ENCODE data around the gene CLDND2. TPM values are rescaled to one million over a fixed set of nuclear protein-coding genes. Genes with fewer than 3 reads are reported as not detected.

The CLDND2 gene
- total and polyA plus RNA-seq, 2 donors (not counting 1 experiment from before 2014, with no cell fraction given): not detected

GRCh38 chr19:51317376-51317775, 51.4 kb downstream of the CLDND2 start:
- no peaks in the 10 kb centered on the region for H3K27me3 ChIP-seq (ENCODE audit: control insufficient read depth, insufficient read depth, low read length)
- no peak overlapping the region for H2AFZ ChIP-seq (ENCODE audit: low read length)
- no peak for TF ChIP-seq CTCF (conservative IDR thresholded peaks at IDR 0.05 in 1 of 2, IDR thresholded peaks at IDR 0.05 in 1 of 2; ENCODE audit: low read depth in 1 of 2, low read length in 2 of 2)
- no peak for TF ChIP-seq EZH2 (IDR thresholded peaks at IDR 0.05; ENCODE audit: low read length, missing control alignments)
- DNase-seq (ENCODE audit: low read depth in 2 of 2): no peak
- no peaks in the 10 kb centered on the region for H3K4me1 ChIP-seq (ENCODE audit: control insufficient read depth, extremely low read depth, insufficient read depth, low read length)
- H3K4me3 ChIP-seq (replicated peaks in 1 of 4; ENCODE audit: control extremely low read depth in 1 of 4, insufficient read depth in 1 of 4, low read depth in 3 of 4, low read length in 4 of 4): no peak overlapping the region
- no peak overlapping the region for H3K4me2 ChIP-seq (ENCODE audit: extremely low read depth, insufficient read depth, low read length)
- H3K36me3 ChIP-seq (ENCODE audit: control insufficient read depth, insufficient read depth, low read length): no peaks in the 10 kb centered on the region
- no peak overlapping the region for H3K9ac ChIP-seq (ENCODE audit: insufficient read depth, low read length)
- H4K20me1 ChIP-seq (ENCODE audit: control insufficient read depth, extremely low read depth, insufficient read depth, low read length): no peaks in the 10 kb centered on the region
- H3K27ac ChIP-seq (ENCODE audit: insufficient read depth, low read length): no peak overlapping the region
- H3K79me2 ChIP-seq (ENCODE audit: control insufficient read depth, insufficient read depth, low read length): no peaks in the 10 kb centered on the region
- no peaks in the 10 kb centered on the region for H3K9me3 ChIP-seq (ENCODE audit: control insufficient read depth, insufficient read depth, low read depth, low read length)

Other genes with a start within 250 kb of the CLDND2 start
- gene SIGLEC9, start 244.1 kb downstream of the CLDND2 start, total RNA-seq: not detected in 2 replicates
- gene SIGLEC9, start 244.1 kb downstream of the CLDND2 start, polyA plus RNA-seq: not detected in 2 replicates
- not detected in 2 replicates for gene SIGLEC7, start 226.7 kb downstream of the CLDND2 start, total RNA-seq
- gene SIGLEC7, start 226.7 kb downstream of the CLDND2 start, polyA plus RNA-seq: not detected in 2 replicates
- not detected in 2 replicates for gene CD33, start 143.9 kb downstream of the CLDND2 start, total RNA-seq
- gene CD33, start 143.9 kb downstream of the CLDND2 start, polyA plus RNA-seq: not detected in 2 replicates
- not detected in 2 replicates for gene SIGLECL1, start 117.9 kb downstream of the CLDND2 start, total RNA-seq
- gene SIGLECL1, start 117.9 kb downstream of the CLDND2 start, polyA plus RNA-seq: not detected in 2 replicates
- gene IGLON5, start 57.4 kb downstream of the CLDND2 start, total RNA-seq: not detected in 2 replicates
- gene IGLON5, start 57.4 kb downstream of the CLDND2 start, polyA plus RNA-seq: not detected in 2 replicates
- gene VSIG10L, start 26.9 kb downstream of the CLDND2 start, total RNA-seq: 0.26 and 0.33 TPM in 2 replicates
- 0.66 and 0.82 TPM in 2 replicates for gene VSIG10L, start 26.9 kb downstream of the CLDND2 start, polyA plus RNA-seq
- 71.7 and 123 TPM in 2 replicates for gene ETFB, start 2.6 kb downstream of the CLDND2 start, total RNA-seq
- gene ETFB, start 2.6 kb downstream of the CLDND2 start, polyA plus RNA-seq: 84.4 and 101 TPM in 2 replicates
- gene NKG7, start 3.7 kb upstream of the CLDND2 start, total RNA-seq: not detected in 2 replicates
- gene NKG7, start 3.7 kb upstream of the CLDND2 start, polyA plus RNA-seq: not detected in 2 replicates
- gene LIM2, start 19.0 kb upstream of the CLDND2 start, total RNA-seq: not detected in 2 replicates
- gene LIM2, start 19.0 kb upstream of the CLDND2 start, polyA plus RNA-seq: not detected in 2 replicates
- not detected in 2 replicates for gene C19orf84, start 21.6 kb upstream of the CLDND2 start, total RNA-seq
- gene C19orf84, start 21.6 kb upstream of the CLDND2 start, polyA plus RNA-seq: not detected in 2 replicates
- not detected in 2 replicates for gene SIGLEC10, start 48.6 kb upstream of the CLDND2 start, total RNA-seq
- gene SIGLEC10, start 48.6 kb upstream of the CLDND2 start, polyA plus RNA-seq: not detected in 2 replicates
- not detected in 2 replicates for gene SIGLEC8, start 89.5 kb upstream of the CLDND2 start, total RNA-seq
- not detected in 2 replicates for gene SIGLEC8, start 89.5 kb upstream of the CLDND2 start, polyA plus RNA-seq
- not detected in 2 replicates for gene CEACAM18, start 109.5 kb upstream of the CLDND2 start, total RNA-seq
- not detected in 2 replicates for gene CEACAM18, start 109.5 kb upstream of the CLDND2 start, polyA plus RNA-seq
- gene SIGLEC12, start 132.8 kb upstream of the CLDND2 start, total RNA-seq: not detected in 2 replicates
- not detected in 2 replicates for gene SIGLEC12, start 132.8 kb upstream of the CLDND2 start, polyA plus RNA-seq
- not detected in 2 replicates for gene SIGLEC6, start 162.7 kb upstream of the CLDND2 start, total RNA-seq
- not detected in 2 replicates for gene SIGLEC6, start 162.7 kb upstream of the CLDND2 start, polyA plus RNA-seq
- 4.1 and 5.0 TPM in 2 replicates for gene ZNF175, start 202.3 kb upstream of the CLDND2 start, total RNA-seq
- gene ZNF175, start 202.3 kb upstream of the CLDND2 start, polyA plus RNA-seq: 4.7 and 7.6 TPM in 2 replicates

Measured in fibroblast of lung (primary cell).